ENCODE data around the gene BRINP3. TPM values are rescaled to one million over a fixed set of nuclear protein-coding genes. Genes with fewer than 3 reads are reported as not detected.
"Not testable (repeated sequence)": the region's sequence is repeated elsewhere in the genome, so short reads cannot be mapped to it uniquely, and the experiment has no call there.

BRINP3 gene
- total RNA-seq: 100 to 1,000 TPM in 1 of 8 experiments, 10 to 100 TPM in 5, 1 to 10 TPM in 2; 1.0 to 183 (median 25.2) TPM

DNA sequence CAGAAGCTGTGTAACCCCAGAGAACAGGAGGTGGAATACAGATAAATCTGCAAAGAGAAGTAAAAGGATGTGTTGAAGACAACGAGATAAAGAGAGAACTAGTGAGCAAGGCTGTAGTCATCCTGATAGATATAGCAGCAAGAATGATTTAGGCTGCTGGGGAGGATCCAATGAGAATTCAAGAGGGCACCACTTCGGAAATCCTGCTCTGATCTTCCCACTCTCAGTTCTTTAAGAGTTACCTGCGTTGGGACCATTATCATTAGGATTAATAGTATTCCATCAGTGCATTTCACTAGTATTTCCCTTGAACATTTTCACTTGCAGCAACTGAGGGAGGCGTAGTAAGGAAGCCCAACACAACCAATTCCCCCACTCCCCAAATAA is at the start of gene BRINP3:
TSS of gene BRINP3 (minus strand) at position 103 of the 387 bp plus-strand sequence.
- WGBS, 10 experiments: 0 to 14% (median 3%) methylated on average over 1 to 4 of the region's 4 CpGs; no CpG with 5 or more reads in 4 of the 10 experiments
- ATAC-seq (replicated peaks in 6 of 8): peak in 6 of 8 experiments; percentile 9 to 31 (median 18)
- H3K4me3 ChIP-seq: peak within 1 kb of the TSS; percentile 42 to 57 (median 45)
- in situ Hi-C loops (cut with MboI; ENCODE audit: low pct_unique_long_range_greater_than_20kb in 2 of 9, low sequenced_read_pairs in 9 of 9, unreplicated experiment in 9 of 9): loop anchor here in 1 of 9 experiments (25.0 kb wide), 1 partner anchor 1835 kb away; the partner anchor contains the start of gene RGS21
- H3K27ac ChIP-seq: peak within 1 kb of the TSS; percentile 71 to 75
- H3K4me1 ChIP-seq (replicated peaks in 1 of 2): peaks cover 9 to 24% of the 10 kb centered on the region in 2 donors

GRCh38 chr1:190511554-190511953 is 33.9 kb upstream of the BRINP3 start:
- no peak overlapping the region for H3K4me3 ChIP-seq
- no peaks in the 10 kb centered on the region for H3K4me1 ChIP-seq (replicated peaks in 1 of 2)
- in situ Hi-C loops (cut with MboI; ENCODE audit: low pct_unique_long_range_greater_than_20kb in 2 of 9, low sequenced_read_pairs in 9 of 9, unreplicated experiment in 9 of 9): no loop called here
- H3K27ac ChIP-seq: no peak overlapping the region
- ATAC-seq (replicated peaks in 6 of 8): no peak
- WGBS, 10 experiments: 47 to 100% (median 90%) methylated on average over 1 to 2 of the region's 2 CpGs; no CpG with 5 or more reads in 1 of the 10 experiments

DNA sequence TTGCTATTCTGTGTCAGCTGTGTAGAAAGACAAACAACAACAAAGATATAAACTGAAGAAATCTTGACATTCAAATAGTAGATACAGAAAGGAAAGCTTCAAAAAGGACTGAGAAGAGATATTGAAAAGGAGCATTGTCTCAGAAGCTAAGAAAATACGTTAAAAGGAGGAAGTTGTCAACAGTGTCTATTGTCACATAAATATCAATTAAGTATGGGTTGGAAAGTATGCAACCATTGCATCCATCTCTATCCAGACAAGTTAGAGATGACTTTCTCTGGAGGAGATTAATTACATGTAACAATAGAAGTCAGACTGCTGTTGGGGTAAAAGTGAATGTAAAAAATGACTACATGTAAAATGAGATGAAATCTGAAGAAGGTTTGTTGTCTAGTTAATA is 29.7 kb upstream of the BRINP3 start:
- H3K27ac ChIP-seq: no peak overlapping the region
- no peak for ATAC-seq (replicated peaks in 6 of 8)
- H3K4me3 ChIP-seq: no peak overlapping the region
- in situ Hi-C loops (cut with MboI; ENCODE audit: low pct_unique_long_range_greater_than_20kb in 2 of 9, low sequenced_read_pairs in 9 of 9, unreplicated experiment in 9 of 9): no loop called here
- H3K4me1 ChIP-seq (replicated peaks in 1 of 2): no peaks in the 10 kb centered on the region
- 0 to 100% (median 74%) methylated on average over 1 of the region's 1 CpG for WGBS, 10 experiments

DNA sequence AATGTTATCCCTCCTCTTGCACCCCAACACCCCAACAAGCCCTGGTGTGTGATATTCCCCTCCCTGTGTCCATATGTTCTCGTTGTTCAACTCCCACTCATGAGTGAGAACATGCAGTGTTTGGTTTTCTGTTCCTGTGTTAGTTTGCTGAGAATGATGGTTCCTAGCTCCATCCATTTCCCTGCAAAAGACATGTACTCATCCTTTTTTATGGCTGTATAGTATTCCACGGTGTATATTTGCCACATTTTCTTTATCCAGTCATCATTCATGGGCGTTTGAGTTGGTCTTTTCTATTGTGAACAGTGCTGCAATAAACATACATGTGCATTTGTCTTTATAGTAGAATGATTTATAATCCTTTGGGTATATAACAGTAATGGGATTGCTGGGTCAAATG is 26.9 kb upstream of the BRINP3 start:
- H3K4me3 ChIP-seq; ATAC-seq (replicated peaks in 6 of 8); H3K27ac ChIP-seq; in situ Hi-C loops (cut with MboI; ENCODE audit: low pct_unique_long_range_greater_than_20kb in 2 of 9, low sequenced_read_pairs in 9 of 9, unreplicated experiment in 9 of 9); H3K4me1 ChIP-seq (replicated peaks in 1 of 2): not testable (repeated sequence)
- WGBS, 10 experiments: 0 to 86% (median 68%) methylated on average over 1 to 3 of the region's 3 CpGs

DNA sequence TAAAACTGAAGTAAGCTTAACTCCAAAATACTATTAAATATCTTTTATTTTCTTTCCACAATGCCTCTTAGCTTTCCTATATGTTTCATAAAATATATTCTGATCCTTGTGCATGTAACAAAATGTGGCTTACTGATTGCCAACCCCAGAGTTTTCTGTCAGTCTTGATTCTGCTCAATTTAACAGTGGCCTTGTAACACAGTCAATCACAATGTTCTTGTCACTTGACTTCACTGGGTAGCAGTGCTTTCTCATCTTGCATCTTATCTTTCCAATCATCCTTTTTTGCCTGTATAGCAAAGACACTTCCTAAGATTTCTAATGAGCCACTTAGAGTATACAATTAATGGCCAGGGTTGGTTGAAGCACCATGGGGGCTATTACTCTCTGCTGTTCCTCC is 19.9 kb upstream of the BRINP3 start:
- no peak for ATAC-seq (replicated peaks in 6 of 8)
- H3K4me1 ChIP-seq (replicated peaks in 1 of 2): no peaks in the 10 kb centered on the region
- H3K4me3 ChIP-seq: no peak overlapping the region
- H3K27ac ChIP-seq: no peak overlapping the region
- in situ Hi-C loops (cut with MboI; ENCODE audit: low pct_unique_long_range_greater_than_20kb in 2 of 9, low sequenced_read_pairs in 9 of 9, unreplicated experiment in 9 of 9): loop anchor here in 1 of 9 experiments (25.0 kb wide), 1 partner anchor 1815 kb away; the partner anchor contains the start of gene RGS21

DNA sequence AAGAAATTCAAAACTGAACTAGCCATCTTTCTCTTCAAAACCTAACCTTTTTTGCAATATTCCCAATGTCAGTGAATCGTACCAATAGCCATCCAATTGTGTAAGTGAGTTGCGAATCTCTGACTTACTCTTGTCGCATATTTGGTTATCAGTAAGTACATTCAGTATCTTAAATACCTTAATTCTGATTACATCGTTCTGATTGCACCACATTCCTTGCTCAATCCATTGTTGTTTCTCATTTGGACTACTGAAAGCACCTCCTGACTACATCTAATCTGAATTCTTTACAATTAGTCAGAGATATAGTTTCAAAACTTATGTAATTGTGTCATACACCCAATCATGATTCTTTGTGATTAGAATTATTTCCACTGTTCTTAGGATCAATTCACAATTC is 16.8 kb upstream of the BRINP3 start:
- in situ Hi-C loops (cut with MboI; ENCODE audit: low pct_unique_long_range_greater_than_20kb in 2 of 9, low sequenced_read_pairs in 9 of 9, unreplicated experiment in 9 of 9): loop anchor here in 1 of 9 experiments (25.0 kb wide), 1 partner anchor 1818 kb away; the partner anchor contains the start of gene RGS21
- Histone ChIP-seq H3K4me3 (no peak overlapping the region), H3K4me1 (replicated peaks in 1 of 2) (no peaks in the 10 kb centered on the region), H3K27ac (no peak overlapping the region)
- no peak for ATAC-seq (replicated peaks in 6 of 8)
- 10 to 97% (median 90%) methylated on average over 2 to 4 of the region's 4 CpGs for WGBS, 10 experiments

- in situ Hi-C loops (cut with MboI; ENCODE audit: low pct_unique_long_range_greater_than_20kb in 2 of 9, low sequenced_read_pairs in 9 of 9, unreplicated experiment in 9 of 9): loop anchor here in 1 of 9 experiments (25.0 kb wide), 1 partner anchor 1821 kb away; the partner anchor contains the start of gene RGS21
- 22 to 100% (median 100%) methylated on average over 1 to 2 of the region's 2 CpGs; no CpG with 5 or more reads in 1 of the 10 experiments for WGBS, 10 experiments
- no peak for ATAC-seq (replicated peaks in 6 of 8)
- no peak overlapping the region for H3K27ac ChIP-seq
- no peaks in the 10 kb centered on the region for H3K4me1 ChIP-seq (replicated peaks in 1 of 2)
- H3K4me3 ChIP-seq: no peak overlapping the region
Observed at GRCh38 chr1:190491404-190491803, 13.7 kb upstream of the BRINP3 start.

DNA sequence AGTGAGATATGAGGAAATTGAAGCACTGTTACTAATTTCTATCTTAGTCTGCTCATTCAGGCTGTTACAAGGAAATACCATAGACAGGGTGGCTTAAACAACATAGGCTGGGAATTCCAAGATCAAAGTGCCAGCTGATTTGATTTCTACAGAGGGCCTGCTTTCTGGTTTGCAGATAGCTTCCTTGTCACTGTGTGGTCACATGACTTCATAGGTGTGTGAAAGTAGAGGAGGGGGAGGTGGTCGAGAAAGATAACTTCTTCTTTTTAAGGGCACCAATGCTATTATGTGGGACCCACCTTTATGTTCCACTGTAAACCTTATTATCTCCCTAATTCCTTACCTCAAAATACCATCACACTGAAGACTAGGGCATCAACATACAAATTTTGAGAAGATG is 6.4 kb upstream of the BRINP3 start:
- in situ Hi-C loops (cut with MboI; ENCODE audit: low pct_unique_long_range_greater_than_20kb in 2 of 9, low sequenced_read_pairs in 9 of 9, unreplicated experiment in 9 of 9): loop anchor here in 1 of 9 experiments (25.0 kb wide), 1 partner anchor 1828 kb away; the partner anchor contains the start of gene RGS21
- no peak for ATAC-seq (replicated peaks in 6 of 8)

GRCh38 chr1:190480231-190480630 is 2.6 kb upstream of the BRINP3 start:
- H3K27ac ChIP-seq: peak overlapping the region in 1 of 2 donors; percentile 75
- ATAC-seq (replicated peaks in 6 of 8): peak in 1 of 8 experiments; percentile 33
- peaks cover 9 to 24% of the 10 kb centered on the region in 2 donors for H3K4me1 ChIP-seq (replicated peaks in 1 of 2)
- H3K4me3 ChIP-seq: peak overlapping the region in 4 of 5 donors; percentile 43 to 57 (median 46)
- in situ Hi-C loops (cut with MboI; ENCODE audit: low pct_unique_long_range_greater_than_20kb in 2 of 9, low sequenced_read_pairs in 9 of 9, unreplicated experiment in 9 of 9): loop anchor here in 1 of 9 experiments (25.0 kb wide), 1 partner anchor 1832 kb away; the partner anchor contains the start of gene RGS21

More for the DNA sequence above, 6.4 kb upstream of the BRINP3 start:
- Histone ChIP-seq H3K4me3 (no peak overlapping the region), H3K27ac (no peak overlapping the region), H3K4me1 (replicated peaks in 1 of 2) (peaks cover 9 to 15% of the 10 kb centered on the region in 2 donors)
- 0 to 88% (median 88%) methylated on average over 1 of the region's 1 CpG; no CpG with 5 or more reads in 5 of the 10 experiments for WGBS, 10 experiments

GRCh38 chr1:190479516-190479915 is 1.9 kb upstream of the BRINP3 start:
- in situ Hi-C loops (cut with MboI; ENCODE audit: low pct_unique_long_range_greater_than_20kb in 2 of 9, low sequenced_read_pairs in 9 of 9, unreplicated experiment in 9 of 9): loop anchor here in 1 of 9 experiments (25.0 kb wide), 1 partner anchor 1833 kb away; the partner anchor contains the start of gene RGS21
- WGBS, 10 experiments: 0 to 80% (median 7%) methylated on average over 1 to 4 of the region's 4 CpGs
- Histone ChIP-seq H3K27ac (peak overlapping the region; percentile 33 to 75), H3K4me1 (replicated peaks in 1 of 2) (peaks cover 9 to 24% of the 10 kb centered on the region in 2 donors), H3K4me3 (peak overlapping the region; percentile 42 to 57 (median 45))
- peak in 5 of 8 experiments; percentile 41 to 57 (median 45) for ATAC-seq (replicated peaks in 6 of 8)

- peaks cover 9 to 24% of the 10 kb centered on the region in 2 donors for H3K4me1 ChIP-seq (replicated peaks in 1 of 2)
- 0 to 10% (median 0%) methylated on average over 1 to 4 of the region's 4 CpGs for WGBS, 10 experiments
- in situ Hi-C loops (cut with MboI; ENCODE audit: low pct_unique_long_range_greater_than_20kb in 2 of 9, low sequenced_read_pairs in 9 of 9, unreplicated experiment in 9 of 9): loop anchor here in 1 of 9 experiments (25.0 kb wide), 1 partner anchor 1833 kb away; the partner anchor contains the start of gene RGS21
- peak overlapping the region; percentile 42 to 57 (median 45) for H3K4me3 ChIP-seq
- H3K27ac ChIP-seq: peak overlapping the region; percentile 71 to 75
- peak in 6 of 8 experiments; percentile 2 to 50 (median 47) for ATAC-seq (replicated peaks in 6 of 8)
Observed at GRCh38 chr1:190479050-190479397, 1.4 kb upstream of the BRINP3 start.

DNA sequence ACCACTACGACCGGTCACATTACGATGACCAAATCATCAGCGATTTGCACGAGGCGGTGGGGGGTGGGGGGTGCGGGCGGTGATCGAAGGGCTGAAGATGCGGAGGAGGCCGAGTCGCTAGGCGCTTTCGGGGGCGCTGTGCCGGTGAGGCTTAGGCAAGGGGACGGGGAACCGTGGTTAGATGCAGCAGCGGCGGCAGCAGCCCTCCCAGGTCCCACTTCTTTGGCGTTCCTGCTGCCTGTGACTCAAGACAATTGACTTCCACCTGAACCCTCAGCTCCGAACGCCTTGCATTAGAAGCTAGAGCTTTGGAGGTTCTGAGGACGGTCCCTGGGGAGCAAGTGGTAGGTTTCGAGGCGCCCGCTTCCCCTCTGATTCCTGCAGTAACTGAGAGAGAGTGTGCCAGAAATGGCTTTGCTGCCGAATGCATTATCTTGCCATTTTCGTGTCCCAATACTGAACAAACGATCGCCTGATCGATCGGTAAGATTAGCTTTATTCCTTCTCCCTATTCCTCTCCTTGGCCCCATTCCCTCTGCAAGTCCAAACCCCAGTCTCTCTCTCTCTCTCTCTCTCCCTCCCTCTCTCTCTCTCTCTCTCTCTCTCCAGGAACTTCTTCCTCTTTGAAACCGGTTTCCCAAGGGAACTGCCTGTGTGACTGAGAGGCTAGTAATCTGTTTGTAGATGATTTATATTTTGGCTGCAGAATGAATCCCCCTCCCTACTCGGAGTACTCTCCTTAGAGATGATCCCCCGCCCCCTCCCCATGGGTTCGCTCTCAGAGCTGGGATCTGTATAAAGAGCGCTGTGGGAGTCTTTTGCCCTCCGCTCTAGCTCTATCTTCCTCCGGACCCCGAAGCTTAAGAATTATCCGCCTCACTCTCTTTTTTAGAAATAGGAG is 735 bp upstream of the BRINP3 start:
- 0 to 7% (median 0%) methylated on average over 2 to 18 of the region's 42 CpGs; no CpG with 5 or more reads in 3 of the 10 experiments for WGBS, 10 experiments
- peak in 7 of 8 experiments; percentile 24 to 79 (median 76) for ATAC-seq (replicated peaks in 6 of 8)

GRCh38 chr1:190476806-190477205 is 858 bp downstream of the BRINP3 start:
- no peak for ATAC-seq (replicated peaks in 6 of 8)
- H3K27ac ChIP-seq: no peak overlapping the region
- peaks cover 9 to 26% of the 10 kb centered on the region in 2 donors for H3K4me1 ChIP-seq (replicated peaks in 1 of 2)
- WGBS, 10 experiments: 7 to 70% (median 41%) methylated on average over 1 to 5 of the region's 5 CpGs; no CpG with 5 or more reads in 1 of the 10 experiments
- H3K4me3 ChIP-seq: peak overlapping the region; percentile 42 to 57 (median 45)
- in situ Hi-C loops (cut with MboI; ENCODE audit: low pct_unique_long_range_greater_than_20kb in 2 of 9, low sequenced_read_pairs in 9 of 9, unreplicated experiment in 9 of 9): loop anchor here in 1 of 9 experiments (25.0 kb wide), 1 partner anchor 1835 kb away; the partner anchor contains the start of gene RGS21

More for the DNA sequence above, 735 bp upstream of the BRINP3 start:
- H3K4me3 ChIP-seq: peak overlapping the region; percentile 42 to 57 (median 45)
- peak overlapping the region; percentile 71 to 75 for H3K27ac ChIP-seq
- in situ Hi-C loops (cut with MboI; ENCODE audit: low pct_unique_long_range_greater_than_20kb in 2 of 9, low sequenced_read_pairs in 9 of 9, unreplicated experiment in 9 of 9): loop anchor here in 1 of 9 experiments (25.0 kb wide), 1 partner anchor 1834 kb away; the partner anchor contains the start of gene RGS21
- H3K4me1 ChIP-seq (replicated peaks in 1 of 2): peaks cover 9 to 24% of the 10 kb centered on the region in 2 donors
